HG03097 (cell line): ENCODE results near the gene MMEL1.
"Not testable (repeated sequence)": the region's sequence is repeated elsewhere in the genome, so short reads cannot be mapped to it uniquely, and the experiment has no call there.

Experiments used
- ATAC-seq: cut with Tn5 transposase; IDR thresholded peaks from one replicate; pipeline ENCODE4 v1.9.1; 2021; ENCODE audit not compliant: unreplicated experiment, low FRiP score

Gene MMEL1

DNA sequence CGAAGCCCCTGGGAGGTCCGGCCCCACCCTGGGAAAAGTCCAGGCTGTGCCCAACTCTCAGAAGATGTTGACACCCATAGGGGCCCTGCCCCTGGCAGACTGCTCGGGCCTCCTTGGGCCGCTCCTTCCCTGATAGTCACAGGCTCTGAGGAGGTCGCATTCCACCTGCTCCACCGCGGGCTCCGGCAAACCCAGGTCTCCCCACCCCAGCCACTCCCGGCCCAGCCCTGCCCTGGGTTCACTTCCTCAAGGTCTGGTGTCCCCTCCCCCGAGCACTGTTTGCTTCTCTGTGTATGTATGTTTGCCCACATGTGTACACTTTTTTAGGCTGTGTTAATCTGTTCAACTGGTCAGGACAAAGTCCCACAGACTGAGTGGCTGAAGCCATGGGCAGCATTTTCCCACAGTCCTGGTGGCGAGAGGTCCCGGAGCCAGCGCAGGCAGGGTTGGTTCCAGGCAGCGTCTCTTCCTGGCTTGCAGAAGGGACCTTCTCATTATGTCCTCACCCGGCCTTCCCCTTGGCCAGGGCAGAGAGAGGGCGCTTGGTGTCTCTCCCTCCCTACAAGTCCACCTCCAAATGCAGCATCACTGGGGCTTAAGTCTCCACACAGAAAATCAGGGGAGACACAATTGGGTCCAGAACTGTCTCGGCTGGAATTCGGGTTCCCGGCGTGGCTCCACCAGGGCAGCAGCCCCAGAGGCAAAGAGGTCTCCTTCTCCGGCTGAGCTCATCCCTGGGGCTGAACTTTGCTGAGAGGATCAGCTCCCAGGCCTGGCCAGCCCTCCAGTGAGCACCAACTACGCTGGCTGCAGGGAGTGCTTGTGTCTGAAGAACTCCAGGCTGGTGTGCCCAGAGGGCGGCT lies 56.8 kb downstream of the MMEL1 start:
- ATAC-seq = no peak

DNA sequence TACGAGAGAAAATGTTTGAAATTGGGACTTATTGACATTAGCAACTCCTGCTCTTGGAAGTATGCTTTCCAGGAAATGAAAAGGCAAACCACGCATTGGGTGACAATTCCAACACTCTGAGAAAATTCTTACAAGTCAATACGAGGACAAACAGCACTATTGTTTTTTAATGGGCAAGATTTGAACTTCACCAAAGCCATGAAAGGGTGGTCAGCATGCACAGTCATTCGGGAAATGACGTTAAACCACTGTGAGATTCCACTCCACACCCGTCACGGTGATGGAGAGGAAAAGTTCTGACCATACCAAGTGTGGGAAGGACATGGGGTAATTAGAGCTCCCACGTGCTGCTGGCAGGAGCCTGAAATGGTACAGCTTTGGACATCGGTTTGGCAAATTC lies 58.5 kb downstream of the MMEL1 start:
- no peak for ATAC-seq

DNA sequence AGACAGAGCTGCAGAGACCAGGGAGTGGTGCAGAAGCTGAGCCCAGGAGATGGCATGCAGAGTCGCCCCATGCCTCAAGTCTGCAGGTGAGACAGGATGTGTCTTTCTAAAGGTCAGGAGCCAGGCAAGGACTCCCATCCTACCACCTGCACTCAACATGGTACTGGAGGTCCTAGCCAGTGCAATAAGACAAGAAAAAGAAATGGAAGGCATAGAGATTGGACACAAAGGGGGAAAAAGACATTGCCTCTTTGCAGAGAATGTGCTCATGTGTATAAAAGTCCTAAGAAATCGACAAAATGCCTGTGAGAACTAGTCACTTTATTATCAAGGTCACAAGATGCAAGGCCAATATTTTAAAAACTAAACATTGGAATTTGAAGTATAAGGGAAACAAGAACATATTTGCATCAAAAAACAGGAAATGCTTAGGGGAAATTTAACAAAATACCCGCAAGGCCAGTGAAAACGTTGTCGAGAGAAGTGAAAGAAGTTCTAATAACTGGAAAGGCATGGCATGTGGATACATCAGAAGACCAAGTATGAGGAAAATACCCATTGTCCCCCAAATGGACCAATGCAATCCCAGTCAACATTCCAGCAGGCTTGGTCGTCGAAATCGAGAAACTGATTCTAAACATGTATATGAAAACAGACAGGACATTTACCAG lies 59.4 kb downstream of the MMEL1 start:
- no peak for ATAC-seq

DNA sequence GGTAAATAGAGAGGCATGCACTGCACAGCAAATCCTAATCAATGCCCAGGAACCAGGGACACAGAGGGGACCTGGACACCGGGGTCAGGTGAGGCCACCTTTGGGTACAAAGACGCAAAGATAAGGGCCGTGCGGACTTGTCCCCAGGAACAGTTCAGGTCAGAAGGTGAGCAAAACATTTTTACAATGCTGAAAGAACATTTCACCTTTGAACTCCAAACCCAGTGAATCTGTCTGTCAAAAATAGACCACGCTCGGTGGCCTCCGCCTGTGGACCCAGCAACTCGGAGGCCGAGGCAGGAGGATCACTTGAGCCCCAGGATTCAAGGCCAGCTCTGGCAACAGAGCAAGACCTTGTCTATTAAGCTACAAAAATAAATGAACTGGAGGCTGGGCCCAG lies 61.5 kb downstream of the MMEL1 start:
- ATAC-seq = no peak

DNA sequence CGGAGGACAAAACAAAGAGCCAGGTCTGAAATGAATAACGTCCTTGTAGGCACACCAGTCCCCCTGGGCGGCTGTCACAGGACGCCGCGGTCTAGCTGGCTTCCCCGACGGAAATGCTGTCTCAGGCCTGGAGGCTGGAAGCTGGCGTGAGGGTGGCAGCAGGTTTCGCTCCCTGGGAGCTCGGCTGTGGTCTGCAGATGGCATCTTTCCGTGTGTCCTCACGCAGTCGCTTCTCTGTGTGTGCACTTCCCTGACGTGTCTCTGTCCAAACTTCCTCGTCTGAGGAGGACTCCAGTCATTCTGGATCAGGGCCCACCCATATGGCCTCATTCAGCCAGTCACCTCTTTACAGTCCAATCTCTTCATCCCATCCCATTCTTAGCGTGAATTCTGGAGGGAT lies 62.5 kb downstream of the MMEL1 start:
- no peak for ATAC-seq

DNA sequence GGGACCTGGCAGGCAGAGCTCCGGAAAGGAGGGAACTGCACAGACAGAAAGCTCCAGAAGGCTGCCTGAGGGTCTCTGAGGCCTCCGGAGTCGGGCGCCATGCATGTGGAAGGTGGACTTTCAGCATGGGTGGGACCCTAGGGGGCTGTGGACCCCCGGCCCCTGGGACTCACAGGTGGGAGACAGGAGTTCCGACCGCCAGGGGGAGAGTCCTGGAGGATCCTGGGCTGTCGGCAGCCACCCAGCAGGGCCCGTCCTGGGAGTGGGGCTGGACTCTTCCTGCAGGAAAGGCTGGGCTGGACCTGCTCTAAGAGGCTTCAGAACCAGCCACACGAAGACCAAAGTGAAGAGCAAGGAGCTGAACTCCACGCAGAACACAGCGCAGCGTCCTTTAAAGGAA lies 63.1 kb downstream of the MMEL1 start:
- ATAC-seq = not testable (repeated sequence)

DNA sequence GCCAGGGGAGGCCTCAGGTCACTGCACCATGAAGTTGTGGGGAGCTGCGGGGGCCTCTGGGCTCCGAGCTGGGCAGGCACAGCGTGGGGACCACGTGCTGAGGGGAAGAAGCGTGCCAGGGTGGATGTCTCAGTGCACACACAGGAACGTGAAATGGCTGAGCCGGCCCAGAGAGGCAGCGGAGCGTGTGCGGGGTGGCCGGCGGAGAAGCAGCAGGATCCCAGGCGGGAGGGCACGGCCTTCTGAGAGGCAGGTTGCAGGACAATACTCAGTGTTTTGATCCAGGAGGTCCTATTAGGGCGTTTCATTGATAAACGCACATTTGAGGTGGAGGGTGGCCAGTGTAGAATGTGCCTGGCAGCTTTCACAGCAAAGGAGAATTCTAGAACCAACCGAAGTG lies 63.8 kb downstream of the MMEL1 start:
- no peak for ATAC-seq

DNA sequence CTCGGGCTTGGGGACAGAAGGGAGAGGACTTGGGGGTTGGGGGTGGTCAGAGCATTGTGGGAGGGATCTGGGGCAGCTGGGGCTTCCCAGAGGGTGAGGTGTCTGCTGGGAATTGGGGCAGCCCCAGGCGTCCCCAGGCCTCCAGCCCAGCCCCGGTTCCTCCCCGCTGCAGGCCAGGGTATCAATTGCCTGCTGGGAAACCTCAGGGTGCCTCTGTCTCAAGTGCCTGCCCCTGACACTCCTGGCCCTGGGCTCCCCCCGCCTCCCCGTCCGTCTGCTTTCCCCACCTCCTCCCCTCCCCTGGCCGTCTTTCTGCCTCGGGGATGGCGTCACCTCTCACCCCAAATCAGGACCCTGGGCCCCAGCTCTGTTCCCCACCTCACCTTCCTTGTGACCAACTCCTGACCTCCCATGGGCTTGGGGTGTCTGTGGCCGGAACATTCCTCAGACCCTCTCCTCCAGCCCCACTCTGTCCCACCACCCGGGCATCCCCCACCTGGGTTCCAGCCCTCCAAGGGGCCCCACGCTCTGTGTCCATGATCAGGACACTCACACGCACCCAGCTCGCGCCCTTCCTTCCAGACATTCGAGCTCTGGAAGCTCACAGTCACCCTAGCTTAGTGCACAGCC lies 64.5 kb downstream of the MMEL1 start:
- ATAC-seq = not testable (repeated sequence)

DNA sequence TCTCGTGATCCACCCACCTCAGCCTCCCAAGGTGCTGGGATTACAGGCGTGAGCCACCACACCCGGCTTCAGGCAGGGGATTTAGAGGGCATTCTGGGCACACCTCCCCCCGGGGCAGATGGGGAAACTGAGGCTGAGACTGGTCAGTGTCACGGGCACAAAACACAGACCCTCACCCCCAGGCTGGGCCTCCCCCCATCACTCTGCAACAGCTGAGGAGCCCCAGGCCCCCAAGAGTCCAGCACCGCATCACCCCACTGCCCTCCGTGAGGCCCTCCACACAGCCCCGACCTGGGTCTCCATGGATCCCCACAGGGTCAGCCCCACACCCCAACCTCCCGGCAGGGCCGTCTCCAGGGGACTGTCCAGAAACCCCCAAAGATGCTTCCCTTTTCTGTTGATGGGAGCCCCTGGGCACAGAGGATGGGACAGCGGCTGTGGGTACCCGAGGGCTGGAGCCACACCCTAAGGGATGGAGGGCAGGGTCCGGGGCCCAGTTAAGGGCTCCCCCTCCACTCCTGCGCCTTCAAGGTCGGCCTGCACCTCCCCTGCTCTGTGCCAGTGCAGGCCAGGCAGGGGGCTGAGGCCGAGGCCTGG lies 65.6 kb downstream of the MMEL1 start:
- no peak for ATAC-seq

DNA sequence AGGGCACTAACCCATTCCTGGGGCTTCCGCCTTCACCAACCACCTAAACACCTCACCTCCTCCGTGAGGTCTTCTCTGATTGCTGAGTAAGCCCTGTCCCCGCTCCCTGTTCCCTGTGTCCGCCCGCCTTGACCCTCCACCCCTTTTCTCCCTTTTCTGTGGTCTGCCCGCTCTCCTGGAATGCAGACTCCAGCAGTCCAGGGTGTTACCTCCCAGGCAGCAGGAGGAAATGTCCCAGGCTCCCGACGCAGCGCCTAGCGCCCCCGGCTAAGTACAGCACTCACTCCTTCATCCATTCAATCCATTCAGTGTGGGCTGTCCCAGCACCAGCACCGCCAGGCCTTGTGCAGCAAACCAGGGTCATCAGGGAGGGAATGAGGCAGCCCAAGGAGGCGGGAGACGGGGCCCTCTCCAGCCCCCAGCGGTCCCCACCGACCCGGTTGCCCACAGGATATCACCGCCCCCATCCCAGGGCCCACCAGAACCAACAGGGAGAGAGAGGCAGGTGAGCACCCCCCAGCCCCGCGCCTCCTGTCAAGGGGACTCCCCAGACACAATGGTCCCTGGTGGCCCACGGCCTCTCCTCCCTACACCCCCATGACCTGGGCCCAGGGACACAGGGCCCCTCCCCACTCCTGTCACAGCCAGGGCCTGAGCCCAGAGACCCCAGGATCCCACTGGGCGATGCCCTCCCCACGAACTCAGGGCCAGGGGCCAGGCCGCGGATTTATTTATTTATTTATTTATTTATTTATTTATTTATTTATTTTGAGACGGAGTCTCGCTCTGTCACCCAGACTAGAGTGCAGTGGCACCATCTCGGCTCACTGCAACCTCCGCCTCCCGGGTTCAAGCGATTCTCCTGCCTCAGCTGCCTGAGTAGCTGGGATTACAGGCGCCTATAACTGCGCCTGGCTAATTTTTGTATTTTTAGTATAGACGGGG lies 66.4 kb downstream of the MMEL1 start:
- ATAC-seq = no peak

DNA sequence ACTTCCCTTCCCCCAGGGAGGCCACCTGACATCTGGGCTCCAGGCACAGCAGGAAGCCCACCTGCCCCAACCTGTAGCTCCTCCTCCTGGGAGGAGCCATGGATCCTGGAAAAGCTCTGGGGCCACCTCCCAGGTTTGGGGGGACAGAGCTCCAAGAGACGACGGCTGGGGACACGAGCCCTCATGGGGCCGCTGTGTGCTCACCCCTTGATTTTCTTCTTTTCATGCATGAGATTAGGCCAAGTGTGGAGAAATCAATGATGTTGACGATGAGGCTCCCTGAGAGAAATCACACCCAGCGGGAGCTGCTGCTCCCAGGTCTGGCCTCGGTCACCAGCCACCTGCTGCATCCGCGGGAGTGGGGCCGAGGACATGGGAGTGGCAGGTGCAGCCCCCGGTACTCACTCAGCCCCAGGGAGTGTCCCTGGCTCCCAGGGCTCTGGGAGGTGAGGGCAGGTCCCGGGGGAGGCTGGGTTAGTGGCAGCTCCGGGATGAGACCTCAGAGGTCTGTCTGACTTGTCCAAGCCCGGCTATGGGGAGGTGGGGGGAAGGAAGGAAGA lies 67.9 kb downstream of the MMEL1 start:
- ATAC-seq = no peak

DNA sequence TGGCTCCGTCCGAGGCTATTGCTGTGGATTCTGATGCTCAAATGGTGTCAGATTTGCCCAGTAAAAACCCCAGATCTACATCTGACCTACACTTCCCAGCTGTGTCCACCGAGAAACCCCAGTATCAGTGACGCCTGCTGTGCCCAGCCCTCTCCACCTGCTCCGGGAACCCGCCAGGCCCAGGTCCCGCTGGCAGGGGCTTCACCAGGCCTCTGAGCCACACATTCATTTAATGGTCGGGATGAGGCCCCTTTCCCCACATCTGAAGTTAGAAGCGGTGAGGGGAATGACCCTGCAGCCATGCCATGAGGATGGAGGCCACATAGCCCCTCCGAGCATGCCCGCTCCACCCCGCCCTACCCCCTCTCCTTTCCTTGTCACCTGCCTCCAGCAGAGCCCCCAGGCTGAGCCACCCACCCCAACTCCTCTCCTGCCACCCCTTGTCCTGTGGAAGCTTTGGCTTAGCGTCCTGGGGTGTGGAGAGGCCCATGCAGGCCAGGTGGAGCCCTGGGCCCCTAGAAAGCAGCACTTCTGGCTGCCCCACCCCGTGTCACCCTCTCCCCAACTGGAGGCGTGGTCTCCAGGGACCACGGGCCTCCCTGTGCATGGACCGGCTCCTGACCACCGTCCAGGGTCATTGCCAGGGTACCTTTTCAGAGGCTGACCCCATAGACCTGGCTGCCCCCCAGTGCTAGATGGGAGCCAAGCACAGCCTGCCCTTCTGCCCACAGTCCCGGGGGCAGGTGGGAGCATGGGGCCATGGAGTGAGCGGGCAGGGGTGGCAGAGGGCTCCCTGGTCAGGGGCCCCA lies 68.6 kb downstream of the MMEL1 start:
- no peak for ATAC-seq

DNA sequence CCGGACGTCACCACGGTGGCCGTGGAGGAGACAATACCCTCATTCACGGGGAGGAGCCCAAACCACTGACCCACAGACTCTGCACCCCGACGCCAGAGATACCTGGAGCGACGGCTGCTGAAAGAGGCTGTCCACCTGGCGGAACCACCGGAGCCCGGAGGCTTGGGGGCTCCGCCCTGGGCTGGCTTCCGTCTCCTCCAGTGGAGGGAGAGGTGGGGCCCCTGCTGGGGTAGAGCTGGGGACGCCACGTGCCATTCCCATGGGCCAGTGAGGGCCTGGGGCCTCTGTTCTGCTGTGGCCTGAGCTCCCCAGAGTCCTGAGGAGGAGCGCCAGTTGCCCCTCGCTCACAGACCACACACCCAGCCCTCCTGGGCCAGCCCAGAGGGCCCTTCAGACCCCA lies 69.6 kb downstream of the MMEL1 start:
- no peak for ATAC-seq

DNA sequence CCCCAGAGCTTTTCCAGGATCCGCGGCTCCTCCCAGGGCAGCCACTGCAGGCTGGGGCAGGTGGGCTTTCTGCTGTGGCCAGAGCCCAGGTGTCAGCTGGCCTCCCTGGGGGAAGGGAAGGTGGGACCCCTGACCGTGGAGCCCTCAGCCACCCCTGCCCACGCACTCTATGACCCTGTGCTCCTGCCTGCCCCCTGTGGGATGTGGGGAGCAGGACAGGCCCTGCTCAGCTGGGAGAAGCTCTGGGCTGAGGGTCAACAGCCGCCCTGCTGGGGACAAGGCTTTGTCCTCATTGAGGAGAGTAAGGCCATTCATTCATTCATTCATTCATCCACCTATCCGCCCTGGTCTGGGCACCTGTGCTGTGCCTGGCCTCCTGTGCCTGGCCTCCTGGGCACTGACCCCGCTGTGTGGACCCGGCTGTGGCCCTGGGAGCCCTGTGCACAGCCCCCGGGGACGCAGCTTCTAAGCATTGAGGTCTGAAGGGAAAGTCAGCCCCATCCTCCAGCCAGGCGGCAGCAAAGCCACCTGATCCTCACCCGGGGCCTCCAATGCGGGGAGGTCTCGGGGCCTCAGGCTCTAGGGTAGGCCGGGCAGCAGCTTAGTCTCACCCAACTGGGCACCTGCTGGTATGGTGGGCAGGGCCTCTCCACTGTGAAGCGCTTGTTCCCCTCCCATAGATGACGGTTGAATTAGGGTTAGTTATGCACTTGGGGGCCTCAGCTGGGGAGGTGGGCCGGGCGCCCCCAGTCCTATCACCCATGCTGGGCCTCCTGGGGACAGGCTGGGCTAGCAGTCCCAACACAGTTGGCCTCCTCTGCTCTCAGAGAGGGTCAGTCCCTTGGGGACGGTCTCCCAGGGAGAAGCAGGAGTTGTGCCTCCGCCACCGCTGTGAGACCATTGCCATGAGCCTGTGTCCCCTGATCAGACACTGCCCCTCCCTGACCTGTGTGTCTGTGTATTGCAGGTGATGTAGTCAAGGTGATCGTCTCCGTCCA lies 70.6 kb downstream of the MMEL1 start:
- ATAC-seq = no peak

DNA sequence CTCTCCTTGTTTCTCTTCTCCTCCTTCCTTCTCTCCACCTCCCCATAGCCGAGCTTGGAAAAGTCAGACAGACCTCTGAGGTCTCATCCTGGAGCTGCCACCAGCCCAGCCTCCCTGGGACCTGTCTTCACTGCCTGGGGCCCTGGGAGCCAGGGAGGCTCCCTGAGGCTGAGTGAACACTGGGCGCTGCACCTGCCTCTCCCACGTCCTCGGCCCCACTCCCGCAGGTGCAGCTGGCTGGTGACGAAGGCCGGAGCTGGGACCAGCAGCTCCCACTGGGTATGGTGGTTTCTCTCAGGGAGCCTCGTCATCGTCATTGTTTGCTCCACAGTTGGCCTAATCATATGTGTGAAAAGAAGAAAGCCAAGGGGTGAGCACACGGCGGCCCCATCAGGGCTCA lies 71.4 kb downstream of the MMEL1 start:
- no peak for ATAC-seq

DNA sequence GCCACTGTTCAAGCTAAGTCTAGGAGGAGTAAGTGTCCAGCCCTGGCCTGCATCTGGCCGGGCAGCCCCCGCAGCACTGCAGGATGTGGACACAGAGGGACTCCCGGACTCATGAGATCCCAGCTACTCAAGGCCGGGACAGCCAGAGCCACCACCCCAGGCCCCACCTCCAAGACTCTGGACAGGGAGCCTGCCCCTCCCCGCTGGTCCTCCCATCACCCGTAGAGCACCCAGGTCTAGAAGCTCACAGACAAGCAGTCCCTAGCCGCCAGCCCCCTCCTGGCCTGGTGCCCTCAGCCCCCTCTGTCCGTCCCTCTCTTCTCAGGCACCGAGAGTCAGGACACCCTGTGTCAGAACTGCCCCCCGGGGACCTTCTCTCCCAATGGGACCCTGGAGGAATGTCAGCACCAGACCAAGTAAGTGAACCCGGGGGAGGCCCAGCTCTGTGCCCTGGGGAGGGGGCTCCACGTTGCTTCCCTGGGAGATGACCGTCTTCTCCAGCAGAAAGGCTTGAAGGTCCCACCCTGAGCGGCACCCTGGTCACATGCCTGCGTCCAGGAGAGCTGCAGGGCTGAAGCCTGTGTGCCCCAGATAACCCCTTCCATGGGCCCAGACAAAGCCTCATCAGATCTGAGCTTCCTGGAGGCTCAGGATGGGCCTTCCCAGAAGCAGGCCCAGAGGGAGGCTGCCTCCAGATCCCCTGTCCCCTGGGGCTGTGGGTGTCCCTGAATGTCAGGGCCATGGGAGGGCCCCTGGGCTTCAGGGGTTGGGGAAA lies 72.3 kb downstream of the MMEL1 start:
- ATAC-seq = no peak
